Ascending aorta (tissue), 2 donors: ENCODE results near the gene GRAMD4. TPM values are rescaled to one million over a fixed set of nuclear protein-coding genes. Genes with fewer than 3 reads are reported as not detected.

Experiments
- DNase-seq, 2 donors: peaks; one replicate each; pipeline ENCODE4 v3.0.0-alpha.2; 2019; ENCODE audit warnings: low spot score in 2 of 2
- H3K27ac ChIP-seq, 2 donors: fragments of 200-600 bp; sonication (generic); one replicate each; pipeline ENCODE4 v1.5.1; 2016 to 2017; ENCODE audit warnings: mild to moderate bottlenecking in 1 of 2
- H3K27me3 ChIP-seq: fragments of 200-600 bp; sonication (generic); one replicate; pipeline ENCODE4 v1.5.1; 2017
- H3K36me3 ChIP-seq, 2 donors: fragments of 200-600 bp; sonication (generic); one replicate each; pipeline ENCODE4 v1.5.1; 2016
- H3K4me1 ChIP-seq, 2 donors: fragments of 200-600 bp; sonication (generic); one replicate each; pipeline ENCODE4 v1.5.1; 2016 to 2017; ENCODE audit warnings: mild to moderate bottlenecking in 1 of 2
- H3K4me3 ChIP-seq, 2 donors: fragments of 200-600 bp; sonication (generic); one replicate each; pipeline ENCODE4 v1.5.1; 2016 to 2017; ENCODE audit warnings: mild to moderate bottlenecking in 1 of 2
- H3K9me3 ChIP-seq, 2 donors: fragments of 200-600 bp; sonication (generic); one replicate each; pipeline ENCODE4 v1.5.1; 2016
- intact Hi-C: fragments of 100-400 bp; cut with DNase I; formaldehyde crosslinking; loops from one replicate; pipeline ENCODE4 v1.15.1; 2023
- total RNA-seq: library from RNA; depleted of rRNA; stranded (reverse); fragments of >200 nt; gene quantifications from one replicate; pipeline ENCODE4 v1.1.0, GENCODE V29; 2016
- TF ChIP-seq, protein P1 (sequence below), 3 experiments: fragments of 200-600 bp in 2 of 3; fragments of 450-650 bp in 1 of 3; sonication (generic) in 2 of 3; IDR thresholded peaks; one replicate each; pipeline ENCODE4 v1.5.1; 2016 to 2019; ENCODE audit warnings: antibody characterized with exemption in 3 of 3, mild to moderate bottlenecking in 1 of 3, moderate library complexity in 1 of 3

The GRAMD4 gene
- total RNA-seq, 1 donor from 2014 or later, result 20.2 TPM

DNA sequence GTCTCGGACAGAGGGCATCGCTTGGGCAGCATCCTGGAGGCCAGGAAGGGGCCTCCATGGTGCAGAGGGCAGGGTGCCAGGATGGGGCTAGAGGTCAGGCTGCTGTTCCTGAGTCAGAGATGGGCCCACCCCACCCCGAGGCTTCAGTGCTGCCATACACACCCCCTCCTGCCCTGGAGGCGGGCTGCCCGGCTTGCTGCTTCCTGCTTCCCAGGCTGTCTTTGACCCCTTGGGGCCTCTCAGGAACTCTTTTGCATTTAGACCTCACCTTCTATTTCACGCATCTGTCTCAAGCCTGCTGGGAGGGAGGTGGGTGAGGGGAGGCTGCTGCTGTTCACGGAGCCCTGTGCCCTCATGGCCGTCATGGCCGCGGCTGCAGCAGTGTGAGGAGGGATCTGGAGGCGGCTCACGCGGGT lies 6.6 kb upstream of the GRAMD4 start:
- Histone ChIP-seq H3K27ac (no peak overlapping the region), H3K9me3 (no peaks in the 10 kb centered on the region), H3K36me3 (no peaks in the 10 kb centered on the region), H3K4me1 (no peaks in the 10 kb centered on the region), H3K27me3 (no peaks in the 10 kb centered on the region), H3K4me3 (no peak overlapping the region)
- intact Hi-C loops, result no loop called here
- TF ChIP-seq, protein P1, sequence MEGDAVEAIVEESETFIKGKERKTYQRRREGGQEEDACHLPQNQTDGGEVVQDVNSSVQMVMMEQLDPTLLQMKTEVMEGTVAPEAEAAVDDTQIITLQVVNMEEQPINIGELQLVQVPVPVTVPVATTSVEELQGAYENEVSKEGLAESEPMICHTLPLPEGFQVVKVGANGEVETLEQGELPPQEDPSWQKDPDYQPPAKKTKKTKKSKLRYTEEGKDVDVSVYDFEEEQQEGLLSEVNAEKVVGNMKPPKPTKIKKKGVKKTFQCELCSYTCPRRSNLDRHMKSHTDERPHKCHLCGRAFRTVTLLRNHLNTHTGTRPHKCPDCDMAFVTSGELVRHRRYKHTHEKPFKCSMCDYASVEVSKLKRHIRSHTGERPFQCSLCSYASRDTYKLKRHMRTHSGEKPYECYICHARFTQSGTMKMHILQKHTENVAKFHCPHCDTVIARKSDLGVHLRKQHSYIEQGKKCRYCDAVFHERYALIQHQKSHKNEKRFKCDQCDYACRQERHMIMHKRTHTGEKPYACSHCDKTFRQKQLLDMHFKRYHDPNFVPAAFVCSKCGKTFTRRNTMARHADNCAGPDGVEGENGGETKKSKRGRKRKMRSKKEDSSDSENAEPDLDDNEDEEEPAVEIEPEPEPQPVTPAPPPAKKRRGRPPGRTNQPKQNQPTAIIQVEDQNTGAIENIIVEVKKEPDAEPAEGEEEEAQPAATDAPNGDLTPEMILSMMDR (IDR thresholded peaks at IDR 0.05), result no peak
- no peak for DNase-seq

DNA sequence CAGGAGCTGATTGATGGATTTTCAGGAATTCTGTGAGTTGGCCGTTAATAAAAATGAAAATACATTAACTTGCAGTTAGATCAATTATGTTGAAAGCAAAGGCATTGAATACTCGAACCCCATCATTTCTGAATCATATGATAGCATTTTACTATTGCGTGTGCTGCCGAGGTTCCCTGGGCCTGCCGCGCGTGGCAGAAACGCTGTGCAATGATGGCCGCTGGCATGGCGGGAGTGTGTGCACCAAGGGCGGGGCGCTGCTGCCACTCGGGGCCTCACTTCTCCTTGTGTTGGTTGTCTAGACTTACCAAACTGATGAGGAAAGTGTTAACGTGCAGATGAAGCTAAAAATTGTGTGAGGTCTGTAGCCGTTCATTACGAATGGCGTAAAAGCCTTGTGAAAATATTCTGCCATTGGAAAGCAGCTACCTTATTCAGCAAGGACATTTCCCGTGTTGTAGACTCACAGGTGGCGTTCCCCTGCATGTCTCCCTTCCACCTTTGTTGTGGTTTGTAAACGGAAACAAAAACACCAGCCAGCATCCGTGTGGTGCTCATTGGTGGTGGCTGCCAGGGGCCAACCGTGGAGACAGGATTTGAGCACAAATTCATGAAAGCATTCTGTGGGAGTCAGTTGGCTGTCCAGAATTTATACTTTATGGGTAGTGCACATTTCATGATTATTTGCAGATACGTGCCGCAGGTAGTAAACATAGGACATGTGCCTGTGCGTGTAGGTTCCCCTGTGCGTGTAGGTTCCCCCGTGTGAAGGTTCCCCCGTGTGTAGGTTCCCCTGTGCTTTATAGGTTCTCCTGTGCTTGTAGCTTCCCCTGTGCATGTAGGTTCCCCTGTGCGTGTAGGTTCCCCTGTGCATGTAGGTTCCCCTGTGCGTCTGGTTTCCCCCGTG lies 5.9 kb upstream of the GRAMD4 start:
- Histone ChIP-seq H3K36me3 (no peaks in the 10 kb centered on the region), H3K4me3 (no peak overlapping the region), H3K27me3 (no peaks in the 10 kb centered on the region), H3K4me1 (peaks cover 0 to 1% of the 10 kb centered on the region in 2 donors), H3K27ac (no peak overlapping the region), H3K9me3 (no peaks in the 10 kb centered on the region)
- intact Hi-C loops, result no loop called here
- no peak for DNase-seq
- TF ChIP-seq, protein P1 (IDR thresholded peaks at IDR 0.05), result no peak

DNA sequence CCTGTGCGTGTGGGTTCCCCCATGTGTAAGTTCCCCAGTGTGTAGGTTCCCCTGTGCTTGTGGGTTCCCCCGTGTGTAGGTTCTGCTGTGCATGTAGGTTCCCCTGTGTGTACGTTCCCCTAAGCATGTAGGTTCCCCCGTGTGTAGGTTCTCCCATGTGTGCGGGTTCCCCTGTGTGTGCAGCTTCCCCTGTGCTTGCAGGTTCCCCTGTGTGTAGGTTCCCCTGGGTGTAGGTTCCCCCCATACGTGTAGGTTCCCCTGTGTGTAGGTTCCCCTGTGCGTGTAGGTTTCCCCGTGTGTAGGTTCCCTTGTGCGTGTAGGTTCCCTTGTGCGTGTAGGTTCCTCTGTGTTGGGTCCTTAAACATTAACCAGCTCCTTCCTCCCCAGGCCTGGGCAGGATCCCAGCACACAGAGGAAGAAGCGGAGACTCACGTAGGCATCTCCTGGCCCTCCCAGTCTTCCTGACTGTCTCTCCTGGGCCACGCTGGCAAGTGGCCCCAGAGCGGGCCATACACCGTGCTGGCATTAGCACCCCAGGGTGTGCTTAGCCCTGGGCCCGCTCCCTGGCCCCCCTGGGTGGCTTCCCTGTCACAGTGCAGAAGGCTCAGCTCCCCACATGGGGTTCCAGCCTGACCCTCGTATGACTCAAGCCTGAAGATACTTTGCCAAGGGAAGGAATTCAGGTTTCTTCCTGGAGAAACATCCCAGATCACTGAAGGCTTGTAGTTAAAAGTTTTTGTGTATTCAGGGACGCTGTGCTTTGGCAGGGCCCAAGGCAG lies 2.8 kb upstream of the GRAMD4 start:
- no peak overlapping the region for H3K27ac ChIP-seq
- intact Hi-C loops, result no loop called here
- no peak for DNase-seq
- no peaks in the 10 kb centered on the region for H3K36me3 ChIP-seq
- no peak overlapping the region for H3K4me3 ChIP-seq
- H3K27me3 ChIP-seq, result no peaks in the 10 kb centered on the region
- TF ChIP-seq, protein P1 (IDR thresholded peaks at IDR 0.05), result no peak
- no peaks in the 10 kb centered on the region for H3K9me3 ChIP-seq
- H3K4me1 ChIP-seq, result peaks cover 0 to 11% of the 10 kb centered on the region in 2 donors

DNA sequence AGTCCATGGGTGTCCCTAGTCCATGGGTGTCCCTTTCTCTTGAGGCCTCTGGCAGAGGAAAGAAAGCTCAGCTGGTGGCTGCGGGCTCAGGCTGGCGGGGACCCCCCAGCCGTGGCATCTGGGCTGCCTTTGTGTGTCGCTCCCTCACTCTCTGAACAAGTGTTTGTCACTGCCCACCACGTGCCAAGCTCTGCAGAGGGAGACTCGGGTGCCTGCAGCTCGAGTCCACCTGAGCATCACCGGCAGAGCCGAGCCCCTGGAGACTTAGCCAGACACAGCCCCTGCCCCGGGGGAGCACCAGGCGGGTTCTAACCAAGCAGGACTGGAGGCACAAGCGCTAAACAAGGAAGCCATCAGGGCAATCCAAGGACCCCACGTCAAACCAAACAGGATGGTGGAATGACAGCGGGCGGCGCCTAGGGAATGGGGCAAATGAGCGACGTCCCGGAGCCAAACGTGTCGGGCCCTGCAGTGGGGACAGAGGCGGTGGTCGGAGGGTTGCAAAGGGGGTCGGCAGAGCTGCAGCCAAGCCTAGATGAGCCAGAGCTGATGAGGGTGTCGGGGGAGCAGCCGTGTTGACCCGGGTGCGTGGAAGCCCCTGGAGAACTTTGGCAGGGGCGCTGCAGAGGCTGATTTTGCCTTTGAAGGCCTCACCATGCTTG lies 2.1 kb upstream of the GRAMD4 start:
- H3K27me3 ChIP-seq, result no peaks in the 10 kb centered on the region
- peaks cover 0 to 11% of the 10 kb centered on the region in 2 donors for H3K4me1 ChIP-seq
- H3K36me3 ChIP-seq, result no peaks in the 10 kb centered on the region
- TF ChIP-seq, protein P1 (IDR thresholded peaks at IDR 0.05), result no peak
- no peak overlapping the region for H3K27ac ChIP-seq
- intact Hi-C loops, result no loop called here
- H3K9me3 ChIP-seq, result no peaks in the 10 kb centered on the region
- H3K4me3 ChIP-seq, result no peak overlapping the region
- DNase-seq, result no peak

DNA sequence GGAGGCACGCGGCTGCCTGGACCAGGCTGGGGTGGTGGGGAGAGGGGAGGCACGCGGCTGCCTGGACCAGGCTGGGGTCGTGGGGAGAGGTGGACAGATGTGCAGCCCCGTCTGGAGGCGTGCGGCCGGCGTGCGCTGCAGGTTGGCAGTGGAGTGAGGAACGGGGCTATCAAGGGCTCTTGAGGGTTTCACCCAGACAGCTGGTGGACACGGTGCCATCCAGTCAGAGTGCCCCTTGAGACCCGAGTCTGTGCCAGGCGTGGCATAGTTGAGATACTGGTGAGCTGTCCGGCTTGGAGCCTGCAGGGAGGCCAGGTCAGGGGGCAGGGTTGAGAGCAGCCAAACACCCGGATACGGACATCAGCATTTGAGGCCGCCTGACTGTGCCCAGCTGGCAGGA lies 1.5 kb upstream of the GRAMD4 start:
- DNase-seq, result no peak
- Histone ChIP-seq H3K9me3 (no peaks in the 10 kb centered on the region), H3K27me3 (no peaks in the 10 kb centered on the region), H3K36me3 (no peaks in the 10 kb centered on the region), H3K4me1 (peaks cover 0 to 11% of the 10 kb centered on the region in 2 donors), H3K27ac (no peak overlapping the region), H3K4me3 (no peak overlapping the region)
- TF ChIP-seq, protein P1 (IDR thresholded peaks at IDR 0.05), result no peak
- intact Hi-C loops, result no loop called here
